ENCODE data around the gene KIF1C. TPM values are rescaled to one million over a fixed set of nuclear protein-coding genes. Genes with fewer than 3 reads are reported as not detected.
A peak's percentile ranks its signal among the peaks of the same experiment; 100 is the strongest.

KIF1C gene
- total RNA-seq, 2 donors from 2014 or later = 108 to 133 TPM

- H3K27ac Mint-ChIP-seq = no peak overlapping the region
- 79 to 81% methylated on average over 6 to 9 of the region's 9 CpGs for WGBS, 2 experiments (ENCODE audit: insufficient coverage in 1 of 2, insufficient read length in 1 of 2)
These were observed 52.5 kb downstream of the KIF1C start for GRCh38 chr17:5050278-5050677.

GRCh38 chr17:5055543-5055942 is 57.8 kb downstream of the KIF1C start:
- peak; percentile 63 for DNase-seq
- no peak overlapping the region for H3K4me3 Mint-ChIP-seq
- no peak overlapping the region for H3K27ac Mint-ChIP-seq

More at GRCh38 chr17:5050278-5050677, 52.5 kb downstream of the KIF1C start:
- Histone ChIP-seq H3K4me3 (ENCODE audit: low read length) (no peak overlapping the region), H3K36me3 (ENCODE audit: control insufficient read depth, insufficient read depth, low read length) (no peaks in the 10 kb centered on the region), H3K4me1 (ENCODE audit: control insufficient read depth, insufficient read depth, low read length) (no peaks in the 10 kb centered on the region), H3K9me3 (ENCODE audit: control insufficient read depth, low read length) (peaks cover 4% of the 10 kb centered on the region), H3K9ac (ENCODE audit: extremely low read depth, low read length, poor library complexity, severe bottlenecking) (no peak overlapping the region), H3K27ac (ENCODE audit: low read depth, low read length) (no peak overlapping the region), H3K27me3 (ENCODE audit: control insufficient read depth, insufficient read depth, low read length, poor library complexity, severe bottlenecking) (no peaks in the 10 kb centered on the region)
- H3K27me3 Mint-ChIP-seq (ENCODE audit: insufficient read depth) = peaks cover 8% of the 10 kb centered on the region
- TF ChIP-seq, protein P1, sequence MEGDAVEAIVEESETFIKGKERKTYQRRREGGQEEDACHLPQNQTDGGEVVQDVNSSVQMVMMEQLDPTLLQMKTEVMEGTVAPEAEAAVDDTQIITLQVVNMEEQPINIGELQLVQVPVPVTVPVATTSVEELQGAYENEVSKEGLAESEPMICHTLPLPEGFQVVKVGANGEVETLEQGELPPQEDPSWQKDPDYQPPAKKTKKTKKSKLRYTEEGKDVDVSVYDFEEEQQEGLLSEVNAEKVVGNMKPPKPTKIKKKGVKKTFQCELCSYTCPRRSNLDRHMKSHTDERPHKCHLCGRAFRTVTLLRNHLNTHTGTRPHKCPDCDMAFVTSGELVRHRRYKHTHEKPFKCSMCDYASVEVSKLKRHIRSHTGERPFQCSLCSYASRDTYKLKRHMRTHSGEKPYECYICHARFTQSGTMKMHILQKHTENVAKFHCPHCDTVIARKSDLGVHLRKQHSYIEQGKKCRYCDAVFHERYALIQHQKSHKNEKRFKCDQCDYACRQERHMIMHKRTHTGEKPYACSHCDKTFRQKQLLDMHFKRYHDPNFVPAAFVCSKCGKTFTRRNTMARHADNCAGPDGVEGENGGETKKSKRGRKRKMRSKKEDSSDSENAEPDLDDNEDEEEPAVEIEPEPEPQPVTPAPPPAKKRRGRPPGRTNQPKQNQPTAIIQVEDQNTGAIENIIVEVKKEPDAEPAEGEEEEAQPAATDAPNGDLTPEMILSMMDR (conservative IDR thresholded peaks at IDR 0.05) = no peak
- H3K4me3 Mint-ChIP-seq = no peak overlapping the region
- peaks cover 5% of the 10 kb centered on the region for H3K9me3 Mint-ChIP-seq
- no peak for DNase-seq
- no peaks in the 10 kb centered on the region for H3K36me3 Mint-ChIP-seq (ENCODE audit: low read depth)
- no peaks in the 10 kb centered on the region for H3K4me1 Mint-ChIP-seq

DNA sequence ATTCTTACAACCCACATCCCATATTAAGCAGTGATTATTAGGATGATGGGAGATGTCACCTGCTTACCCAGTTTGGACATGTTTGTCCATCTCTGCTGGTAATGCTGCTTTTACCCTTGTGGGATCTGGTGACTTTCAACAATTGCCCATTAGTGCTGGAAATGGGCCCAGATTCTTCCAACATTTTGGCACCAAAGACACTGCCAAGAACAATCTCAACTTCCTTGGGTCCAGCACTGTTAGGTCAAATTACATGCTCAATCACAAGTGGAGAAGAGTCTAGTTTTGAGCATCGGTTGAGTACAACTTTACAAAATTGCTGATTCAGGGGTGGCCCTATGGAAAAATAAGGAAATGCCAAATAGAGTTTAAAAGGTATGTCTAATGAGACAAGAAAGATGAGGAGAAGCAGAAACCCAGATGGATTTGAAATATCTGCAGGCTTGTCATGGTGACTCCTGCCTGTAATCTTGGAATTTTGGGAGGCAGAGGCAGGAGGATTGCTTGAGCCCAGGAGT is 67.5 kb downstream of the KIF1C start:
- Histone ChIP-seq H3K27ac (ENCODE audit: low read depth, low read length) (no peak overlapping the region), H3K36me3 (ENCODE audit: control insufficient read depth, insufficient read depth, low read length) (no peaks in the 10 kb centered on the region), H3K27me3 (ENCODE audit: control insufficient read depth, insufficient read depth, low read length, poor library complexity, severe bottlenecking) (no peaks in the 10 kb centered on the region), H3K9me3 (ENCODE audit: control insufficient read depth, low read length) (no peaks in the 10 kb centered on the region), H3K4me1 (ENCODE audit: control insufficient read depth, insufficient read depth, low read length) (no peaks in the 10 kb centered on the region), H3K9ac (ENCODE audit: extremely low read depth, low read length, poor library complexity, severe bottlenecking) (no peak overlapping the region), H3K4me3 (ENCODE audit: low read length) (no peak overlapping the region)
- Mint-ChIP-seq H3K9me3 (no peaks in the 10 kb centered on the region), H3K36me3 (ENCODE audit: low read depth) (no peaks in the 10 kb centered on the region), H3K27ac (no peak overlapping the region), H3K27me3 (ENCODE audit: insufficient read depth) (peaks cover 26% of the 10 kb centered on the region), H3K4me1 (no peaks in the 10 kb centered on the region), H3K4me3 (no peak overlapping the region)
- TF ChIP-seq, protein P1 (conservative IDR thresholded peaks at IDR 0.05) = no peak
- 86 to 94% methylated on average over 1 of the region's 1 CpG for WGBS, 2 experiments (ENCODE audit: insufficient coverage in 1 of 2, insufficient read length in 1 of 2)
- no peak for DNase-seq

More at GRCh38 chr17:5055543-5055942, 57.8 kb downstream of the KIF1C start:
- Histone ChIP-seq H3K36me3 (ENCODE audit: control insufficient read depth, insufficient read depth, low read length) (no peaks in the 10 kb centered on the region), H3K27me3 (ENCODE audit: control insufficient read depth, insufficient read depth, low read length, poor library complexity, severe bottlenecking) (no peaks in the 10 kb centered on the region), H3K4me3 (ENCODE audit: low read length) (no peak overlapping the region), H3K27ac (ENCODE audit: low read depth, low read length) (no peak overlapping the region), H3K9ac (ENCODE audit: extremely low read depth, low read length, poor library complexity, severe bottlenecking) (no peak overlapping the region), H3K4me1 (ENCODE audit: control insufficient read depth, insufficient read depth, low read length) (no peaks in the 10 kb centered on the region), H3K9me3 (ENCODE audit: control insufficient read depth, low read length) (peaks cover 4% of the 10 kb centered on the region)
- WGBS, 2 experiments (ENCODE audit: insufficient coverage in 1 of 2, insufficient read length in 1 of 2) = 89 to 95% methylated on average over 5 to 10 of the region's 10 CpGs
- TF ChIP-seq, protein P1 (conservative IDR thresholded peaks at IDR 0.05) = no peak
- Mint-ChIP-seq H3K9me3 (peaks cover 22% of the 10 kb centered on the region), H3K36me3 (ENCODE audit: low read depth) (no peaks in the 10 kb centered on the region), H3K4me1 (no peaks in the 10 kb centered on the region), H3K27me3 (ENCODE audit: insufficient read depth) (peaks cover 32% of the 10 kb centered on the region)

All from endodermal cell (in vitro differentiated cells).